Tibial artery (tissue), 4 donors: ENCODE data around the gene SEMA3C.
A peak's percentile ranks its signal among the peaks of the same experiment; 100 is the strongest.

Source experiments
- DNase-seq, 2 donors: peaks; one replicate each; pipeline ENCODE4 v3.0.0-alpha.2; 2019
- H3K27ac ChIP-seq, 2 donors: fragments of 200-600 bp; sonication (generic) in 1 of 2; 1 replicate in 1 of 2; 2 replicates in 1 of 2; pipeline ENCODE4 v1.5.1; 2018 to 2019; ENCODE audit warnings: mild to moderate bottlenecking in 1 of 2
- H3K27me3 ChIP-seq, 2 donors: fragments of 200-600 bp; sonication (generic) in 1 of 2; one replicate each; pipeline versions ENCODE4 v1.5.1 to v1.6.0; 2016 to 2019
- H3K36me3 ChIP-seq, 3 donors: fragments of 200-600 bp; sonication (generic) in 2 of 3; one replicate each; pipeline ENCODE4 v1.5.1; 2016 to 2019; ENCODE audit warnings: mild to moderate bottlenecking in 2 of 3
- H3K4me1 ChIP-seq, 4 donors: fragments of 200-600 bp; sonication (generic) in 2 of 4; 1 replicate in 3 of 4; 2 replicates in 1 of 4; pipeline ENCODE4 v1.5.1; 2016 to 2019
- H3K4me3 ChIP-seq, 2 donors: fragments of 200-600 bp; sonication (generic) in 1 of 2; 1 replicate in 1 of 2; 2 replicates in 1 of 2; pipeline ENCODE4 v1.5.1; 2018 to 2019; ENCODE audit warnings: mild to moderate bottlenecking in 2 of 2
- H3K9me3 ChIP-seq, 3 donors: fragments of 200-600 bp; sonication (generic) in 1 of 3; one replicate each; pipeline ENCODE4 v1.5.1; 2016 to 2019
- intact Hi-C: fragments of 100-400 bp; cut with DNase I; formaldehyde crosslinking; loops from one replicate; pipeline ENCODE4 v1.15.0; 2023; ENCODE audit warnings: low total_unique reads
- TF ChIP-seq, protein P1 (sequence below), 2 experiments: fragments of 200-600 bp in 1 of 2; fragments of 450-650 bp in 1 of 2; IDR thresholded peaks; one replicate each; pipeline ENCODE4 v1.5.1; 2017 to 2019; ENCODE audit warnings: antibody characterized with exemption in 2 of 2, mild to moderate bottlenecking in 1 of 2, moderate library complexity in 1 of 2

The SEMA3C gene

DNA sequence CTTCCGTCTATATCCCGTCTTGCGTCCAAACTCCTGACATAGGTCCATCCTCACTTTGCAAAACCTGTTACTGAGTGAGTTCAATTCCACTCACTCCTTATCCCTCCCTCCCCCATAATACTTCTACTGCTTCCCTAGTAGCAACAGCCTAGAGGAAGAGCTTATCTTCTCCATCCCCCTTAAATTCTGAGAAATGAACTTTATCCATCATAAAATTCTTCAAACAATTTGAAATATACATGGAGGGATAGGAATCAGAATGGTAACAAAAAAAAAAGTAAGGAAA, 27.6 kb downstream of the SEMA3C start:
- Histone ChIP-seq H3K4me3 (no peak overlapping the region), H3K27ac (peak overlapping the region; percentile 30 to 33), H3K4me1 (peaks cover 0 to 22% (median 7%) of the 10 kb centered on the region in 4 donors), H3K36me3 (no peaks in the 10 kb centered on the region), H3K9me3 (no peaks in the 10 kb centered on the region), H3K27me3 (no peaks in the 10 kb centered on the region)
- no peak for DNase-seq
- intact Hi-C loops: no loop called here
- TF ChIP-seq, protein P1, sequence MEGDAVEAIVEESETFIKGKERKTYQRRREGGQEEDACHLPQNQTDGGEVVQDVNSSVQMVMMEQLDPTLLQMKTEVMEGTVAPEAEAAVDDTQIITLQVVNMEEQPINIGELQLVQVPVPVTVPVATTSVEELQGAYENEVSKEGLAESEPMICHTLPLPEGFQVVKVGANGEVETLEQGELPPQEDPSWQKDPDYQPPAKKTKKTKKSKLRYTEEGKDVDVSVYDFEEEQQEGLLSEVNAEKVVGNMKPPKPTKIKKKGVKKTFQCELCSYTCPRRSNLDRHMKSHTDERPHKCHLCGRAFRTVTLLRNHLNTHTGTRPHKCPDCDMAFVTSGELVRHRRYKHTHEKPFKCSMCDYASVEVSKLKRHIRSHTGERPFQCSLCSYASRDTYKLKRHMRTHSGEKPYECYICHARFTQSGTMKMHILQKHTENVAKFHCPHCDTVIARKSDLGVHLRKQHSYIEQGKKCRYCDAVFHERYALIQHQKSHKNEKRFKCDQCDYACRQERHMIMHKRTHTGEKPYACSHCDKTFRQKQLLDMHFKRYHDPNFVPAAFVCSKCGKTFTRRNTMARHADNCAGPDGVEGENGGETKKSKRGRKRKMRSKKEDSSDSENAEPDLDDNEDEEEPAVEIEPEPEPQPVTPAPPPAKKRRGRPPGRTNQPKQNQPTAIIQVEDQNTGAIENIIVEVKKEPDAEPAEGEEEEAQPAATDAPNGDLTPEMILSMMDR (IDR thresholded peaks at IDR 0.05): no peak

GRCh38 chr7:80890426-80891258, 28.2 kb downstream of the SEMA3C start:
- intact Hi-C loops: no loop called here
- no peaks in the 10 kb centered on the region for H3K27me3 ChIP-seq
- TF ChIP-seq, protein P1 (IDR thresholded peaks at IDR 0.05): no peak
- H3K4me1 ChIP-seq: peaks cover 0 to 21% (median 7%) of the 10 kb centered on the region in 4 donors
- H3K9me3 ChIP-seq: no peaks in the 10 kb centered on the region
- no peaks in the 10 kb centered on the region for H3K36me3 ChIP-seq
- DNase-seq: no peak
- peak overlapping the region; percentile 30 to 33 for H3K27ac ChIP-seq
- no peak overlapping the region for H3K4me3 ChIP-seq

DNA sequence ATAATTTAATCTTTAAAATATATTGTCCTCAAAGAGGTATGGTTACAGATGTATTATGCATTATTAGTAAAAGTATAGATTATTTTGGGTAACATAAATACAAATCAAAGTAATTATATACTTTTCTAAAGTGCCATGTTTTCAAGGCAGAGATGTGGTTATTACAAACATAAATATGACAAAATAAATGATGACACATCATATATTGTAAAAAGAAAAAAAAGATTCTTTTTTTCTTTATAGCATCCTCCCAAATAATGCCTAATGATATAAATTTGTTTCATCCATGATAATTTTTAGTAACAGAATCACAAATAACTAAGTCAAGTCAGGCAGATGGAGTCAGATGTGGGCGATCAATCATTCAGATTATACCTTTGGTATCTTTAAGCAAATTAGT, 29.3 kb downstream of the SEMA3C start:
- TF ChIP-seq, protein P1 (IDR thresholded peaks at IDR 0.05): no peak
- Histone ChIP-seq H3K4me3 (no peak overlapping the region), H3K36me3 (no peaks in the 10 kb centered on the region), H3K27ac (no peak overlapping the region), H3K4me1 (peaks cover 0 to 32% (median 12%) of the 10 kb centered on the region in 4 donors), H3K9me3 (no peaks in the 10 kb centered on the region), H3K27me3 (no peaks in the 10 kb centered on the region)
- DNase-seq: no peak
- intact Hi-C loops: no loop called here

DNA sequence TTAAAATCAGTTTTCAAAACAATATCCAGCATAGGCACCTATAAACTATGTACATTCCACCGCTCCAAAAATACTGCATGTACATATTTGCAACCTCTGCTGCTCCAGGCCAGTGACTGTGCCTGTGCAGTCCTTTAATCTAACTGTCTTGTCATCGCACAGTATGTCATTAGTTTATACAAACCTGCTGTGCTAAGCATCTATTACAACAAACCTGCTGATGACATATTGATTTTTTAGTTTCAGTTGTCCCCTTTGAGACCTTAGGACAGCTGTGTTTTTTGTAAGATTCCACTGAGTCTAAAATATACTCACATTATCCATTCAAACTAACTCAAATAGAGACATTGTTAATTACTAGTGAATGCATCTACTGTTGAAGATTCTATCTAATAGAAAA, 33.1 kb downstream of the SEMA3C start:
- intact Hi-C loops: no loop called here
- no peak for DNase-seq
- no peaks in the 10 kb centered on the region for H3K9me3 ChIP-seq
- H3K27me3 ChIP-seq: no peaks in the 10 kb centered on the region
- peak overlapping the region; percentile 72 to 76 for H3K27ac ChIP-seq
- peaks cover 0 to 59% (median 23%) of the 10 kb centered on the region in 4 donors for H3K4me1 ChIP-seq
- H3K4me3 ChIP-seq: no peak overlapping the region
- H3K36me3 ChIP-seq: no peaks in the 10 kb centered on the region
- TF ChIP-seq, protein P1 (IDR thresholded peaks at IDR 0.05): no peak

- Histone ChIP-seq H3K4me3 (no peak overlapping the region), H3K27ac (peak overlapping the region; percentile 72 to 76), H3K36me3 (no peaks in the 10 kb centered on the region), H3K27me3 (no peaks in the 10 kb centered on the region), H3K4me1 (peaks cover 0 to 48% (median 19%) of the 10 kb centered on the region in 4 donors), H3K9me3 (no peaks in the 10 kb centered on the region)
- TF ChIP-seq, protein P1 (IDR thresholded peaks at IDR 0.05): no peak
- DNase-seq: no peak
- intact Hi-C loops: no loop called here
These were observed 34.2 kb downstream of the SEMA3C start for GRCh38 chr7:80884511-80885195.
